IMR-90 (cell line): Measurements from ENCODE around the gene TGM6. TPM values are rescaled to one million over a fixed set of nuclear protein-coding genes. Genes with fewer than 3 reads are reported as not detected.

Source experiments
- ATAC-seq: fragments of 200-7000 bp; cut with Tn5 transposase; 2 replicates; pipeline ENCODE4 v1.9.1; 2020; ENCODE audit warnings: low read depth, mild to moderate bottlenecking, moderate library complexity
- BruUV-seq: library from RNA; stranded (reverse); fragments of 400-500 nt; replicated peaks from 2 replicates; lab custom pipeline; 2021; lab: Mats Ljungman, UMichigan
- CTCF ChIA-PET: fragments of 300-600 bp; formaldehyde crosslinking; extraction: SDS; loops from one replicate; lab custom pipeline; 2021; ENCODE audit warnings: antibody characterized with exemption; lab: Yijun Ruan, JAX
- POLR2A ChIA-PET: fragments of 300-600 bp; sonication (Branson Sonifier 250); formaldehyde crosslinking; loops from one replicate; lab custom pipeline; 2022; ENCODE audit warnings: antibody characterized with exemption; ENCODE audit not compliant: unreplicated experiment; lab: Charles Lee
- DNase-seq: peaks from one replicate; pipeline ENCODE4 v3.0.0; 2013
- H2AFZ ChIP-seq: replicated peaks from 2 replicates; pipeline ENCODE3; 2013; ENCODE audit warnings: low read length, mild to moderate bottlenecking; ENCODE audit not compliant: poor library complexity
- H2AK5ac ChIP-seq: 2 replicates; pipeline ENCODE4 v1.6.1; 2013; ENCODE audit warnings: low read depth, low read length, inconsistent platforms
- H2AK9ac ChIP-seq: replicated peaks from 2 replicates; pipeline ENCODE3; 2013; ENCODE audit warnings: mild to moderate bottlenecking, low read depth, low read length, moderate library complexity; ENCODE audit not compliant: poor library complexity
- H2BK120ac ChIP-seq: 2 replicates; pipeline ENCODE4 v1.6.1; 2013; ENCODE audit warnings: low read depth, low read length, inconsistent platforms
- H2BK15ac ChIP-seq: 3 replicates; pipeline ENCODE4 v1.6.1; 2013; ENCODE audit warnings: low read depth, low read length, inconsistent platforms
- H2BK20ac ChIP-seq: 2 replicates; pipeline ENCODE4 v1.6.1; 2013; ENCODE audit warnings: low read depth, mild to moderate bottlenecking, inconsistent platforms, low read length, moderate library complexity
- H2BK5ac ChIP-seq: 2 replicates; pipeline ENCODE4 v1.6.1; 2013; ENCODE audit warnings: mild to moderate bottlenecking, low read depth, low read length, inconsistent platforms; ENCODE audit not compliant: poor library complexity, severe bottlenecking
- H3K14ac ChIP-seq: replicated peaks from 2 replicates; pipeline ENCODE4 v1.6.1; 2013; ENCODE audit warnings: low read depth, low read length, inconsistent platforms
- H3K18ac ChIP-seq: 2 replicates; pipeline ENCODE4 v1.6.1; 2013; ENCODE audit warnings: low read depth, low read length, control low read depth
- H3K23ac ChIP-seq: 2 replicates; pipeline ENCODE4 v1.6.1; 2013; ENCODE audit warnings: low read depth, low read length, inconsistent platforms
- H3K27ac ChIP-seq: 2 replicates; pipeline ENCODE4 v1.5.1; 2013; ENCODE audit warnings: mild to moderate bottlenecking, control low read depth, low read length; ENCODE audit not compliant: insufficient read depth
- H3K27me3 ChIP-seq: 2 replicates; pipeline ENCODE4 v1.6.1; 2013; ENCODE audit warnings: low read length; ENCODE audit not compliant: control insufficient read depth, insufficient read depth
- H3K36me3 ChIP-seq: 2 replicates; pipeline ENCODE4 v1.6.1; 2013; ENCODE audit warnings: low read length, mixed read lengths; ENCODE audit not compliant: control insufficient read depth, insufficient read depth
- H3K4ac ChIP-seq: 2 replicates; pipeline ENCODE4 v1.6.1; 2013; ENCODE audit warnings: low read depth, low read length, inconsistent platforms
- H3K4me1 ChIP-seq: 2 replicates; pipeline ENCODE4 v1.6.1; 2013; ENCODE audit warnings: low read length, mixed read lengths; ENCODE audit not compliant: control insufficient read depth, insufficient read depth
- H3K4me2 ChIP-seq: 2 replicates; pipeline ENCODE4 v1.6.1; 2013; ENCODE audit warnings: low read depth, mild to moderate bottlenecking, control low read depth, low read length, moderate library complexity
- H3K4me3 ChIP-seq: 2 replicates; pipeline ENCODE4 v1.5.1; 2013; ENCODE audit warnings: low read depth, mild to moderate bottlenecking, control low read depth, low read length, moderate library complexity; ENCODE audit not compliant: insufficient read depth
- H3K56ac ChIP-seq: 2 replicates; pipeline ENCODE4 v1.6.1; 2013; ENCODE audit warnings: low read length, inconsistent platforms; ENCODE audit not compliant: insufficient read depth; ENCODE audit errors: extremely low read depth
- H3K79me1 ChIP-seq, 2 experiments: 2 replicates each; pipeline ENCODE4 v1.6.1; 2013; ENCODE audit warnings: low read length in 2 of 2, inconsistent platforms in 1 of 2, low read depth in 1 of 2
- H3K9ac ChIP-seq: 2 replicates; pipeline ENCODE4 v1.6.1; 2013; ENCODE audit warnings: low read depth, low read length, control low read depth
- H3K9me1 ChIP-seq: 2 replicates; pipeline ENCODE4 v1.6.1; 2013; ENCODE audit warnings: low read length, inconsistent platforms; ENCODE audit not compliant: insufficient read depth
- H3K9me3 ChIP-seq: 2 replicates; pipeline ENCODE4 v1.6.1; 2013; ENCODE audit warnings: low read length; ENCODE audit not compliant: control insufficient read depth, insufficient read depth
- H4K20me1 ChIP-seq: 2 replicates; pipeline ENCODE4 v1.6.1; 2013; ENCODE audit warnings: low read length, inconsistent platforms; ENCODE audit not compliant: insufficient read depth
- H4K5ac ChIP-seq: 2 replicates; pipeline ENCODE4 v1.6.1; 2013; ENCODE audit warnings: mild to moderate bottlenecking, low read depth, low read length, control low read depth
- H4K8ac ChIP-seq, 2 experiments: 2 replicates each; pipeline ENCODE4 v1.6.1; 2013; ENCODE audit warnings: low read depth in 2 of 2, low read length in 2 of 2, control low read depth in 1 of 2, inconsistent platforms in 1 of 2
- H4K91ac ChIP-seq: 2 replicates; pipeline ENCODE4 v1.6.1; 2013; ENCODE audit warnings: low read depth, low read length, inconsistent platforms; ENCODE audit not compliant: insufficient read depth
- CEBPB ChIP-seq: IDR thresholded peaks from 2 replicates; pipeline ENCODE4 v1.6.1; 2012; ENCODE audit warnings: low read depth, low read length, improper control_type of control experiment
- CTCF ChIP-seq: conservative IDR thresholded peaks from 2 replicates; pipeline ENCODE4 v1.5.1; 2012; ENCODE audit warnings: mild to moderate bottlenecking, low read depth, low read length, improper control_type of control experiment
- FOS ChIP-seq: fragments of 150-350 bp; IDR thresholded peaks from 2 replicates; pipeline ENCODE4 v1.6.1; 2016; ENCODE audit warnings: low read depth, low read length
- MAZ ChIP-seq: IDR thresholded peaks from 2 replicates; pipeline ENCODE4 v1.6.1; 2012; ENCODE audit warnings: low read depth, mild to moderate bottlenecking, low read length, improper control_type of control experiment, moderate library complexity, borderline replicate concordance
- MXI1 ChIP-seq: IDR thresholded peaks from 2 replicates; pipeline ENCODE4 v1.6.1; 2012; ENCODE audit warnings: low read depth, mild to moderate bottlenecking, low read length, moderate library complexity, borderline replicate concordance
- POLR2A ChIP-seq: IDR thresholded peaks from 2 replicates; pipeline ENCODE4 v1.6.1; 2012; ENCODE audit warnings: mild to moderate bottlenecking, low read depth, low read length
- SMC3 ChIP-seq: fragments of 150-350 bp; IDR thresholded peaks from 2 replicates; pipeline ENCODE4 v1.6.1; 2016; ENCODE audit warnings: low read depth, mild to moderate bottlenecking, antibody characterized with exemption, low read length, moderate library complexity
- USF2 ChIP-seq: fragments of 150-350 bp; IDR thresholded peaks from 2 replicates; pipeline ENCODE4 v1.6.1; 2017; ENCODE audit warnings: mild to moderate bottlenecking, antibody characterized with exemption, low read length, low read depth
- WGBS, 2 experiments: methylation state at CpG; one replicate each; pipeline versions ENCODE4 v1.1.5 to v1.1.7; 2013; ENCODE audit warnings: missing lambda C conversion rate in 2 of 2; ENCODE audit not compliant: insufficient read length in 1 of 2; ENCODE audit errors: extremely low coverage in 2 of 2; 5-methylcytosine and 5-hydroxymethylcytosine counted together
- dilution Hi-C: fragments of 300-500 bp; cut with HindIII; formaldehyde crosslinking; loops from one replicate; pipeline ENCODE4 v1.14.3; 2018; ENCODE audit warnings: low sequenced_read_pairs; ENCODE audit not compliant: unreplicated experiment
- in situ Hi-C: fragments of 300-500 bp; cut with MboI; formaldehyde crosslinking; loops from 3 replicates; pipeline ENCODE4 v1.14.3; 2019; ENCODE audit warnings: low sequenced_read_pairs, inconsistent platforms, mixed read lengths
- intact Hi-C: fragments of 100-400 bp; cut with micrococcal nuclease; formaldehyde crosslinking; loops from 2 replicates; pipeline ENCODE4 v1.10.0; 2022
- polyA plus RNA-seq, 3 experiments: library from polyadenylated mRNA; depleted of rRNA; stranded (reverse); fragments of >200 nt; gene quantifications; 2 replicates each; pipeline ENCODE4 v1.2.3, GENCODE V29; 2012; ENCODE audit warnings: low replicate concordance in 1 of 3
- total RNA-seq: library from RNA; depleted of rRNA; stranded (reverse); fragments of >200 nt; gene quantifications from 2 replicates; pipeline ENCODE4 v1.2.3, GENCODE V29; 2012

Gene TGM6
- total and polyA plus RNA-seq, 2 of the 4 experiments (the other 2 are of a cell fraction): not detected

GRCh38 chr20:2462484-2462883 lies 81.8 kb downstream of the TGM6 start:
- Histone ChIP-seq H4K20me1 (peaks cover 21% of the 10 kb centered on the region), H4K91ac (no peak overlapping the region), H3K4me1 (no peaks in the 10 kb centered on the region), H3K14ac (no peak overlapping the region), H3K9ac (no peak overlapping the region), H3K27ac (no peak overlapping the region), H3K23ac (no peak overlapping the region), H3K4me2 (no peak overlapping the region), H3K18ac (no peak overlapping the region), H2AK5ac (no peak overlapping the region), H3K9me3 (no peaks in the 10 kb centered on the region), H2BK120ac (no peak overlapping the region), H3K36me3 (peaks cover 59% of the 10 kb centered on the region), H2AK9ac (no peak overlapping the region), H4K8ac (no peak overlapping the region), H2AFZ (no peak overlapping the region), H2BK15ac (no peak overlapping the region), H3K4me3 (no peak overlapping the region), H3K4ac (no peak overlapping the region), H3K27me3 (no peaks in the 10 kb centered on the region), H3K79me1 (peaks cover 28 to 40% of the 10 kb centered on the region in 2 experiments), H3K56ac (no peak overlapping the region), H2BK5ac (no peak overlapping the region), H4K5ac (no peak overlapping the region), H2BK20ac (no peak overlapping the region), H3K9me1 (peaks cover 3% of the 10 kb centered on the region; the same call in 1 of the 2 replicates)
- WGBS, 2 experiments: no CpG with 5 or more reads among the region's 3 CpGs
- ChIA-PET POLR2A (no interaction called here), CTCF (no interaction called here)
- DNase-seq (no peak), ATAC-seq (no peak)
- no peak for TF ChIP-seq CEBPB
- no peak for TF ChIP-seq USF2
- TF ChIP-seq SMC3: no peak
- no peak for TF ChIP-seq MXI1
- TF ChIP-seq CTCF: no peak
- TF ChIP-seq POLR2A: no peak
- TF ChIP-seq MAZ: no peak
- TF ChIP-seq FOS: no peak
- dilution Hi-C loops: no loop called here
- BruUV-seq: no TSS peak
- intact Hi-C loops: no loop called here
- in situ Hi-C loops: loop anchor here (10.0 to 25.0 kb wide), 2 partner anchors 182 to 700 kb away; no protein-coding TSS in a partner anchor
